Measurements from ENCODE around the gene CNTNAP5. TPM values are rescaled to one million over a fixed set of nuclear protein-coding genes. Genes with fewer than 3 reads are reported as not detected.

Gene CNTNAP5
- total and polyA plus RNA-seq, 2 of the 13 experiments (the other 11 are each of a cell fraction or from before 2014, with no cell fraction given): not detected

DNA sequence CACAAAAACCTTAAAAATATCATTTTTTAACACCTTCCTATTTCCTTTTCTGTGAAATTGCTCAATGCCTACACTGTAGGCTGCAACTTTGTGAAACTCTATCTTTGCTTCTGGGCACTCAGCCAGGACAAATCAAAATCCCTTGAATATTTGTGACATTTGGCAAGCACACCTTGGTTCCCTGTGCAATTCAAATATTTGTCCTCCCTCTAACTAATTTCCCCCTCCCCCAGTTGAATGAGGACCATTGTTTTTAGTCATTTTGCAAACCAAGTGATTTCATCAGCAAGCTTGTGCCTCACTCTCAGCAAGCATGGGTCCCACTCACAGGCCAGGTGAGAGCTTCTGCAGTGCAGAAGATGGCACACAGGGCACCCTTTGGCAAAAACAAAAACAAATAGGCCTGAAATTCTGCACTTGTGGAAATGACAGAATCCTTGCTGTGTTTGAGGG, 541.5 kb downstream of the CNTNAP5 start (continued):
- TF ChIP-seq POGZ (CRISPR knock-in tag; IDR thresholded peaks at IDR 0.05) (peak; percentile 91), ZBTB43 (CRISPR knock-in tag; conservative IDR thresholded peaks at IDR 0.05) (peak; percentile 93), RFX1 (IDR thresholded peaks at IDR 0.05) (no peak), ZBTB34 (CRISPR knock-in tag; IDR thresholded peaks at IDR 0.05) (no peak)

DNA sequence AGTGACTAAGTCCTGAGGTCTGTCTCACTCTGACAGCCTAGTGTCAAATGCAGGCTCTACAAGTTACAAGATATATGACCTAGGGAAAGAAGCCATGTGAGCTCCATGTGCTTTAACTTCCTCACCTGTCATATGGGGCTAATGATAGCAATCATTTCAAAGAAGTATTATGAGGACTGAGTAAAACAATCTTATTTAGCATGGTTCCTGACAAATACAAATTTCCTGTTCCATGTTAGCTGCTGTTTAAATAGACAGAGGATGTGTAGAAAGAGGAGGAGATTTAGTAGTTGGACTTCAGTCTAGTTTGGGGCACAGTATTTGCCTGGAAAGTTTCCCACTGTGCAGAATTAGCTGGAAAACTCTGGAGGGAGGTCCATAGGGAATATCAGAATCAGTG, 545.8 kb downstream of the CNTNAP5 start:
- in situ Hi-C loops (cut with HindIII; ENCODE audit: extremely low pct_ligation_motif_present, low pct_unique_long_range_greater_than_20kb): no loop called here
- H3K4me3 ChIP-seq (replicated peaks in 1 of 3; ENCODE audit: insufficient read depth in 1 of 3, low read depth in 2 of 3, low read length in 3 of 3): no peak overlapping the region
- no peak for TF ChIP-seq ZZZ3 (CRISPR knock-in tag; IDR thresholded peaks at IDR 0.05; ENCODE audit: borderline replicate concordance)
- no peak for TF ChIP-seq ZBTB38 (CRISPR knock-in tag; IDR thresholded peaks at IDR 0.05)
- TF ChIP-seq GATA4 (IDR thresholded peaks at IDR 0.05; ENCODE audit: borderline replicate concordance, low read depth): no peak
- TF ChIP-seq ZKSCAN5 (CRISPR knock-in tag; IDR thresholded peaks at IDR 0.05): no peak
- no peak for TF ChIP-seq NBN (conservative IDR thresholded peaks at IDR 0.05)
- TF ChIP-seq ELK4 (CRISPR knock-in tag; IDR thresholded peaks at IDR 0.05; ENCODE audit: borderline replicate concordance): no peak
- TF ChIP-seq ZNF777 (CRISPR knock-in tag; IDR thresholded peaks at IDR 0.05): no peak
- TF ChIP-seq, protein P1, sequence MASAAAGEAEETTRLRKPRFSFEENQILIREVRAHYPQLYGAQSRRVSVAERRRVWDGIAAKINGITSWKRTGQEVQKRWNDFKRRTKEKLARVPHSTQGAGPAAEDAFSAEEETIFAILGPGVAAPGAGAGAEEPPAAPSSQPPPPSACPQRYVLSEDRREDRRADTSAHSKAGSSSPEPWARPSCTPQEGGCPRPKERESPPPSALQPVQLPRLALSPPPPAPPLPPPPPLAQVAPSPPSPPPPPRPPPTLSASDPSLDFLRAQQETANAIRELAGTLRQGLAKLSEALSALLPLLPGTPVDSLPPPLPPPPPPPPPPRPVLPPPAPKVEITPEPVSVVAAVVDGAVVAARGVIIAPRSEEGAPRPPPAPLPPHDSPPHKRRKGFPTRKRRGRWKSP (CRISPR knock-in tag; IDR thresholded peaks at IDR 0.05): no peak; the same call in 1 of the 2 replicates
- no peak for TF ChIP-seq JARID2 (CRISPR knock-in tag; IDR thresholded peaks at IDR 0.05; ENCODE audit: insufficient replicate concordance)
- TF ChIP-seq ZNF260 (CRISPR knock-in tag; IDR thresholded peaks at IDR 0.05; ENCODE audit: borderline replicate concordance, low read depth): no peak
- TF ChIP-seq LCORL (IDR thresholded peaks at IDR 0.05): no peak
- TF ChIP-seq LCORL (CRISPR knock-in tag; IDR thresholded peaks at IDR 0.05): peak; percentile 51; the same call in 1 of the 2 replicates
- TF ChIP-seq PREB (CRISPR knock-in tag; IDR thresholded peaks at IDR 0.05): no peak
- no peak for TF ChIP-seq ZNF451 (CRISPR knock-in tag; IDR thresholded peaks at IDR 0.05)
- no peak for TF ChIP-seq NCOA1 (CRISPR knock-in tag; IDR thresholded peaks at IDR 0.05)
- no peak for TF ChIP-seq TEAD2 (CRISPR knock-in tag; IDR thresholded peaks at IDR 0.05)

More for the DNA sequence above, 545.8 kb downstream of the CNTNAP5 start:
- no TSS peak for BruUV-seq (replicated peaks)
- Histone ChIP-seq H3K4me1 (ENCODE audit: insufficient read depth, low read length) (peaks cover 77% of the 10 kb centered on the region), H3K9ac (ENCODE audit: insufficient read depth, low read depth, low read length) (no peak overlapping the region), H3K36me3 (replicated peaks in 1 of 2; ENCODE audit: control insufficient read depth in 1 of 2, insufficient read depth in 2 of 2, low read length in 2 of 2) (no peaks in the 10 kb centered on the region), H4K20me1 (ENCODE audit: insufficient read depth, low read length) (no peaks in the 10 kb centered on the region), H3K27me3 (ENCODE audit: control insufficient read depth in 1 of 2, insufficient read depth in 2 of 2, low read length in 2 of 2) (no peaks in the 10 kb centered on the region), H3K4me2 (ENCODE audit: low read depth, low read length) (peak overlapping the region; percentile 36), H3K79me2 (ENCODE audit: insufficient read depth, low read length) (no peaks in the 10 kb centered on the region), H3K27ac (ENCODE audit: extremely low read length, insufficient read depth, low read length) (peak overlapping the region; percentile 51), H3K9me3 (ENCODE audit: low read length) (no peaks in the 10 kb centered on the region), H2AFZ (ENCODE audit: low read length) (no peak overlapping the region)
- peak; percentile 86 for ATAC-seq
- DNase-seq (ENCODE audit: low spot score): peak; percentile 92
- intact Hi-C loops (cut with micrococcal nuclease; ENCODE audit: unreplicated experiment): loop anchor here (5.0 kb wide), 1 partner anchor 76 kb away; no protein-coding TSS in a partner anchor
- CTCF ChIA-PET (ENCODE audit: low intra/inter-chr PET ratio, low total read pairs): no interaction called here
- peak; percentile 68 for FAIRE-seq
- POLR2A ChIA-PET: interaction anchor here (0.9 to 1.0 kb wide), 2 partner anchors 16 to 30 kb away, joined by 3 to 4 read pairs; no protein-coding TSS in a partner anchor
